Lung (tissue), 12 donors: ENCODE data around the gene CYTH1. TPM values are rescaled to one million over a fixed set of nuclear protein-coding genes. Genes with fewer than 3 reads are reported as not detected.

Source experiments
- ATAC-seq: fragments of 200-7000 bp; cut with Tn5 transposase; one replicate; pipeline ENCODE4 v1.9.1; 2020; ENCODE audit warnings: moderate number of reproducible peaks; ENCODE audit not compliant: insufficient read depth, low FRiP score
- DNase-seq, 3 donors: peaks; one replicate each; pipeline ENCODE4 v3.0.0-alpha.2; 2013 to 2017
- H3K27ac ChIP-seq, 2 donors: one replicate each; pipeline ENCODE4 v1.5.1; 2013; ENCODE audit warnings: mild to moderate bottlenecking in 2 of 2, moderate library complexity in 2 of 2, control low read depth in 1 of 2, inconsistent platforms in 1 of 2, low read depth in 1 of 2, low read length in 1 of 2
- H3K27me3 ChIP-seq, 3 donors: one replicate each; pipeline ENCODE4 v1.5.1; 2013; ENCODE audit warnings: low read length in 2 of 3; ENCODE audit not compliant: control insufficient read depth in 3 of 3, insufficient read depth in 3 of 3
- H3K36me3 ChIP-seq, 4 donors: one replicate each; pipeline ENCODE4 v1.5.1; 2013; ENCODE audit warnings: low read length in 4 of 4, mild to moderate bottlenecking in 1 of 4, moderate library complexity in 1 of 4; ENCODE audit not compliant: control insufficient read depth in 4 of 4, insufficient read depth in 4 of 4
- H3K4me1 ChIP-seq, 5 donors: one replicate each; pipeline ENCODE4 v1.5.1; 2013; ENCODE audit warnings: low read length in 5 of 5, mild to moderate bottlenecking in 2 of 5, moderate library complexity in 1 of 5; ENCODE audit not compliant: control insufficient read depth in 5 of 5, insufficient read depth in 5 of 5
- H3K4me3 ChIP-seq: one replicate; pipeline ENCODE4 v1.5.1; 2013; ENCODE audit warnings: mild to moderate bottlenecking, control low read depth, moderate library complexity
- H3K9ac ChIP-seq, 2 donors: one replicate each; pipeline ENCODE4 v1.5.1; 2013; ENCODE audit warnings: low read length in 2 of 2, control low read depth in 1 of 2; ENCODE audit not compliant: insufficient read depth in 1 of 2
- H3K9me3 ChIP-seq, 4 donors: one replicate each; pipeline ENCODE4 v1.5.1; 2013; ENCODE audit warnings: low read length in 3 of 4, mild to moderate bottlenecking in 1 of 4, moderate library complexity in 1 of 4; ENCODE audit not compliant: control insufficient read depth in 4 of 4, insufficient read depth in 3 of 4
- CTCF ChIP-seq: IDR thresholded peaks from 2 replicates; pipeline ENCODE4 v1.5.1; 2012; ENCODE audit warnings: mild to moderate bottlenecking; ENCODE audit errors: control extremely low read depth, extremely low read depth
- WGBS, 2 donors: extraction: QIAGEN DNeasy Blood & Tissue Kit; methylation state at CpG; one replicate each; pipeline ENCODE4 v1.1.7; 2013; 5-methylcytosine and 5-hydroxymethylcytosine counted together
- polyA plus RNA-seq, 2 donors: library from polyadenylated mRNA; stranded (reverse); fragments of 200-250 nt; gene quantifications; one replicate each; pipeline ENCODE4 v1.2.1, GENCODE V29; 2013
- total RNA-seq, 2 donors: library from RNA; depleted of rRNA in 1 of 2; stranded (reverse); fragments of >200 nt in 1 of 2; gene quantifications; one replicate each; pipeline ENCODE4 v1.2.1, GENCODE V29; 2014 to 2021
- donor health status: control.
- donor health status: control.
- donor health status: Bipolar disorder and iron deficiency.
- donor health status: healthy.
- donor health status: DM: yes; HTN: yes; CAD: no.

CYTH1 gene
- total and polyA plus RNA-seq, 4 donors: 50.5 to 97.2 (median 76.0) TPM

GRCh38 chr17:78665387-78665951, 116.6 kb downstream of the CYTH1 start:
- Histone ChIP-seq H3K4me1 (peaks cover 0 to 15% (median 7%) of the 10 kb centered on the region in 5 donors), H3K27me3 (no peaks in the 10 kb centered on the region), H3K4me3 (no peak overlapping the region), H3K36me3 (no peaks in the 10 kb centered on the region), H3K9ac (no peak overlapping the region), H3K9me3 (no peaks in the 10 kb centered on the region), H3K27ac (peak overlapping the region; percentile 35 to 78)
- no peak for ATAC-seq
- 21 to 37% methylated on average over 15 of the region's 15 CpGs for WGBS, 2 donors
- TF ChIP-seq CTCF: no peak
- peak in 2 of 3 donors; percentile 7 to 17 for DNase-seq

GRCh38 chr17:78664476-78665386, 117.3 kb downstream of the CYTH1 start:
- no peak for ATAC-seq
- WGBS, 2 donors: 73% methylated on average over 24 of the region's 24 CpGs
- no peak overlapping the region for H3K9ac ChIP-seq

GRCh38 chr17:78661093-78661770, 120.8 kb downstream of the CYTH1 start:
- Histone ChIP-seq H3K36me3 (no peaks in the 10 kb centered on the region), H3K27me3 (no peaks in the 10 kb centered on the region), H3K9ac (no peak overlapping the region), H3K4me1 (peaks cover 0 to 11% (median 3%) of the 10 kb centered on the region in 5 donors), H3K4me3 (no peak overlapping the region), H3K27ac (peak overlapping the region in 1 of 2 donors; percentile 2), H3K9me3 (no peaks in the 10 kb centered on the region)
- DNase-seq: no peak
- no peak for ATAC-seq
- 69 to 84% methylated on average over 17 of the region's 17 CpGs for WGBS, 2 donors
- no peak for TF ChIP-seq CTCF

More at GRCh38 chr17:78664476-78665386, 117.3 kb downstream of the CYTH1 start:
- Histone ChIP-seq H3K36me3 (no peaks in the 10 kb centered on the region), H3K27me3 (no peaks in the 10 kb centered on the region), H3K4me3 (no peak overlapping the region), H3K27ac (peak overlapping the region in 1 of 2 donors; percentile 44), H3K9me3 (no peaks in the 10 kb centered on the region), H3K4me1 (peaks cover 0 to 15% (median 7%) of the 10 kb centered on the region in 5 donors)
- DNase-seq: peak; percentile 32 to 80 (median 68)
- TF ChIP-seq CTCF: no peak
